ENCODE measurements around the gene FBN3. TPM values are rescaled to one million over a fixed set of nuclear protein-coding genes. Genes with fewer than 3 reads are reported as not detected.

The FBN3 gene
- total and polyA plus RNA-seq, 2 donors (not counting 1 experiment from before 2014, with no cell fraction given): not detected

- no peaks in the 10 kb centered on the region for H4K20me1 ChIP-seq (ENCODE audit: control insufficient read depth, insufficient read depth, low read length, poor library complexity, severe bottlenecking)
- no peaks in the 10 kb centered on the region for H3K4me1 Mint-ChIP-seq
- H3K27ac Mint-ChIP-seq: no peak overlapping the region
- H3K4me2 ChIP-seq (replicated peaks; ENCODE audit: low read depth, low read length, poor library complexity, severe bottlenecking): no peak overlapping the region
- ChIA-PET POLR2A (no interaction called here), CTCF (no interaction called here)
- H3K9ac ChIP-seq (ENCODE audit: low read length): no peak overlapping the region
- H2AFZ ChIP-seq (ENCODE audit: insufficient read depth, low read depth, low read length, poor library complexity, severe bottlenecking): no peak overlapping the region
- H3K9me3 Mint-ChIP-seq (ENCODE audit: insufficient read depth): no peaks in the 10 kb centered on the region
- H3K27ac ChIP-seq (ENCODE audit: low read length in 2 of 2): no peak overlapping the region
- DNase-seq (no peak), ATAC-seq (ENCODE audit: low read depth) (no peak)
- no peak for TF ChIP-seq EZH2 (IDR thresholded peaks at IDR 0.05; ENCODE audit: borderline replicate concordance, insufficient read depth, low read depth, low read length, poor library complexity, severe bottlenecking)
- TF ChIP-seq, protein P1, sequence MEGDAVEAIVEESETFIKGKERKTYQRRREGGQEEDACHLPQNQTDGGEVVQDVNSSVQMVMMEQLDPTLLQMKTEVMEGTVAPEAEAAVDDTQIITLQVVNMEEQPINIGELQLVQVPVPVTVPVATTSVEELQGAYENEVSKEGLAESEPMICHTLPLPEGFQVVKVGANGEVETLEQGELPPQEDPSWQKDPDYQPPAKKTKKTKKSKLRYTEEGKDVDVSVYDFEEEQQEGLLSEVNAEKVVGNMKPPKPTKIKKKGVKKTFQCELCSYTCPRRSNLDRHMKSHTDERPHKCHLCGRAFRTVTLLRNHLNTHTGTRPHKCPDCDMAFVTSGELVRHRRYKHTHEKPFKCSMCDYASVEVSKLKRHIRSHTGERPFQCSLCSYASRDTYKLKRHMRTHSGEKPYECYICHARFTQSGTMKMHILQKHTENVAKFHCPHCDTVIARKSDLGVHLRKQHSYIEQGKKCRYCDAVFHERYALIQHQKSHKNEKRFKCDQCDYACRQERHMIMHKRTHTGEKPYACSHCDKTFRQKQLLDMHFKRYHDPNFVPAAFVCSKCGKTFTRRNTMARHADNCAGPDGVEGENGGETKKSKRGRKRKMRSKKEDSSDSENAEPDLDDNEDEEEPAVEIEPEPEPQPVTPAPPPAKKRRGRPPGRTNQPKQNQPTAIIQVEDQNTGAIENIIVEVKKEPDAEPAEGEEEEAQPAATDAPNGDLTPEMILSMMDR (IDR thresholded peaks at IDR 0.05): no peak
- H3K36me3 ChIP-seq (replicated peaks in 1 of 2; ENCODE audit: control extremely low read depth in 1 of 2, control insufficient read depth in 1 of 2, extremely low read depth in 1 of 2, insufficient read depth in 2 of 2, low read length in 1 of 2): no peaks in the 10 kb centered on the region
- H3K9me3 ChIP-seq (ENCODE audit: control extremely low read depth in 1 of 3, control insufficient read depth in 2 of 3, insufficient read depth in 1 of 3, low read length in 2 of 3): peaks cover 0 to 2% (median 0%) of the 10 kb centered on the region in 3 donors
- intact Hi-C loops (cut with micrococcal nuclease): no loop called here
- WGBS (ENCODE audit: insufficient coverage): 87% methylated on average over 4 of the region's 6 CpGs
- no peaks in the 10 kb centered on the region for H3K79me2 ChIP-seq (ENCODE audit: control insufficient read depth, insufficient read depth, low read length)
- peaks cover 0 to 8% (median 2%) of the 10 kb centered on the region in 4 experiments for H3K27me3 ChIP-seq (replicated peaks in 1 of 4; ENCODE audit: control extremely low read depth in 1 of 4, control insufficient read depth in 3 of 4, insufficient read depth in 4 of 4, low read length in 3 of 4)
- peaks cover 4% of the 10 kb centered on the region for H3K27me3 Mint-ChIP-seq
- no peaks in the 10 kb centered on the region for H3K4me1 ChIP-seq (ENCODE audit: control insufficient read depth in 2 of 2, insufficient read depth in 2 of 2, low read length in 2 of 2)
- H3K4me3 Mint-ChIP-seq: no peak overlapping the region
- H3K4me3 ChIP-seq (ENCODE audit: control extremely low read depth in 1 of 5, extremely low read depth in 1 of 5, insufficient read depth in 1 of 5, low read depth in 2 of 5, low read length in 4 of 5): no peak overlapping the region
Observed at GRCh38 chr19:8038815-8039214, 110.6 kb downstream of the FBN3 start.

DNA sequence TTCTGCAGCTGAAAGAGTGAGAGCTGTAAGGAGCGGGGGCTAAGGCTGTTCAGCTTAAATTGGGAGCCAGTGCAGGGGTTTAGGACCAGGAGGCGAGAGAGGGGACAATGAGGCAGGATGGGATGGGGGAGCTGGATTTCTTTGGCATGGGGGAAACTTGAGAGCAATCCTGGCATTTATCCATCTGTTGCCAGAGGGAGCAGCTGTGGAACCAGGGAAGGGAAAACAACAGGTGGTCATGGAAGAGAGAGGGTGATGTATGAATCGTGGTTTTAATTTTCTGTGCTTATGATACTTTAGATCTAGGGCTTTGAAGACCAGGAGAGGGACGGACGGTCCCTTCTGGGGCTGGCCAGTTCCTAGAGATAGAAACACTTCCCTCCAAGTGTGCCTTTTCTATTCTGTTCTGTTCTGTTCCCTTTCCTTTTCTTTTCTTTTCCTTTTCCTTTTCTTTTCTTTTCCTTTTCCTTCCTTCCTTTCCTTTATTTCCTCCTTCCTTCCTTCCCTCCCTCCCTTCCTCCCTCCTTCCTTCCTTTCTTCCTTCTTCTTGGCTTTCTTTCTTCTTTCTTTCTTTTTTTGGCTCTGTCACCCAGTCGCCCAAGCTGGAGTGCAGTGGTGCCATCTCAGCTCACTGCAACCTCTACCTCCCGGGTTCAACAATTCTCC is 112.8 kb downstream of the FBN3 start:
- Histone ChIP-seq H4K20me1 (ENCODE audit: control insufficient read depth, insufficient read depth, low read length, poor library complexity, severe bottlenecking) (no peaks in the 10 kb centered on the region), H3K4me1 (ENCODE audit: control insufficient read depth in 2 of 2, insufficient read depth in 2 of 2, low read length in 2 of 2) (no peaks in the 10 kb centered on the region), H3K36me3 (replicated peaks in 1 of 2; ENCODE audit: control extremely low read depth in 1 of 2, control insufficient read depth in 1 of 2, extremely low read depth in 1 of 2, insufficient read depth in 2 of 2, low read length in 1 of 2) (no peaks in the 10 kb centered on the region), H3K4me3 (ENCODE audit: control extremely low read depth in 1 of 5, extremely low read depth in 1 of 5, insufficient read depth in 1 of 5, low read depth in 2 of 5, low read length in 4 of 5) (no peak overlapping the region), H3K4me2 (replicated peaks; ENCODE audit: low read depth, low read length, poor library complexity, severe bottlenecking) (no peak overlapping the region), H3K27ac (ENCODE audit: low read length in 2 of 2) (no peak overlapping the region), H2AFZ (ENCODE audit: insufficient read depth, low read depth, low read length, poor library complexity, severe bottlenecking) (no peak overlapping the region), H3K9ac (ENCODE audit: low read length) (no peak overlapping the region), H3K79me2 (ENCODE audit: control insufficient read depth, insufficient read depth, low read length) (no peaks in the 10 kb centered on the region), H3K9me3 (ENCODE audit: control extremely low read depth in 1 of 3, control insufficient read depth in 2 of 3, insufficient read depth in 1 of 3, low read length in 2 of 3) (peaks cover 0 to 3% (median 0%) of the 10 kb centered on the region in 3 donors), H3K27me3 (replicated peaks in 1 of 4; ENCODE audit: control extremely low read depth in 1 of 4, control insufficient read depth in 3 of 4, insufficient read depth in 4 of 4, low read length in 3 of 4) (peaks cover 0 to 8% (median 2%) of the 10 kb centered on the region in 4 experiments)
- Mint-ChIP-seq H3K4me3 (no peak overlapping the region), H3K27ac (no peak overlapping the region), H3K9me3 (ENCODE audit: insufficient read depth) (no peaks in the 10 kb centered on the region), H3K4me1 (no peaks in the 10 kb centered on the region), H3K27me3 (peaks cover 7% of the 10 kb centered on the region)
- DNase-seq (no peak), ATAC-seq (ENCODE audit: low read depth) (no peak)
- CTCF ChIA-PET: no interaction called here
- intact Hi-C loops (cut with micrococcal nuclease): no loop called here
- no peak for TF ChIP-seq EZH2 (IDR thresholded peaks at IDR 0.05; ENCODE audit: borderline replicate concordance, insufficient read depth, low read depth, low read length, poor library complexity, severe bottlenecking)
- TF ChIP-seq, protein P1 (IDR thresholded peaks at IDR 0.05): no peak
- POLR2A ChIA-PET: no interaction called here
- WGBS (ENCODE audit: insufficient coverage): 91% methylated on average over 6 of the region's 7 CpGs

Data from B cell (primary cell).